K562 (cell line): Measurements from ENCODE around the gene EDEM2.

Experiments used
- CTCF ChIP-seq, 3 experiments: IDR thresholded peaks in 2 of 3; conservative IDR thresholded peaks in 1 of 3; 2 replicates each; pipeline ENCODE4 v1.5.1; 2011 to 2012; ENCODE audit warnings: low read length in 3 of 3, mild to moderate bottlenecking in 3 of 3, control low read depth in 2 of 3, improper control_type of control experiment in 1 of 3, inconsistent platforms in 1 of 3, low read depth in 1 of 3, mixed read lengths in 1 of 3, moderate library complexity in 1 of 3; ENCODE audit not compliant: insufficient read depth in 2 of 3
- EP300 ChIP-seq: IDR thresholded peaks from 2 replicates; pipeline ENCODE4 v1.6.1; 2012; ENCODE audit warnings: low read length, improper control_type of control experiment
- EWSR1 ChIP-seq: fragments of 450-650 bp; IDR thresholded peaks from 2 replicates; pipeline ENCODE4 v1.6.1; 2018; ENCODE audit warnings: borderline replicate concordance, mild to moderate bottlenecking, low read depth, moderate library complexity; ENCODE audit not compliant: partially characterized antibody
- MNT ChIP-seq, 2 experiments: fragments of 450-650 bp; conservative IDR thresholded peaks; 2 replicates each; pipeline ENCODE4 v1.6.1; 2017; ENCODE audit warnings: mild to moderate bottlenecking in 2 of 2, moderate library complexity in 2 of 2
- NELFE ChIP-seq: IDR thresholded peaks from 2 replicates; pipeline ENCODE4 v1.6.1; 2011; ENCODE audit warnings: mild to moderate bottlenecking; ENCODE audit not compliant: insufficient read depth, insufficient read length
- NR2C2 ChIP-seq, 2 experiments: fragments of 200-800 bp in 1 of 2; sonication (Bioruptor generic) in 1 of 2; sonication (generic) in 1 of 2; formaldehyde crosslinking in 1 of 2; IDR thresholded peaks; 2 replicates each; pipeline versions ENCODE4 v1.6.1 to v1.8.0; 2016 to 2022; ENCODE audit warnings: mild to moderate bottlenecking in 1 of 2, missing compliant biosample characterization in 1 of 2, missing genetic modification characterization in 1 of 2, missing genetic modification reagents in 1 of 2
- RFX5 ChIP-seq: IDR thresholded peaks from 2 replicates; pipeline ENCODE4 v1.6.1; 2011; ENCODE audit warnings: low read depth, mild to moderate bottlenecking, improper control_type of control experiment, low read length
- TAF15 ChIP-seq: fragments of 200-400 bp; formaldehyde crosslinking; IDR thresholded peaks from 2 replicates; pipeline ENCODE4 v1.6.1; 2017; ENCODE audit warnings: mild to moderate bottlenecking, low read depth, low read length, moderate library complexity
- TARDBP ChIP-seq: fragments of 450-650 bp; IDR thresholded peaks from 2 replicates; pipeline ENCODE4 v1.6.1; 2016
- TCF7 ChIP-seq: sonication (generic); IDR thresholded peaks from 2 replicates; pipeline ENCODE4 v1.6.1; 2016; ENCODE audit warnings: antibody characterized with exemption, borderline replicate concordance
- ZNF512 ChIP-seq: IDR thresholded peaks from 2 replicates; pipeline ENCODE4 v1.6.1; 2016; ENCODE audit warnings: missing genetic modification characterization, missing compliant biosample characterization
- TF ChIP-seq, protein P1 (sequence below): fragments of 200-800 bp; sonication (Bioruptor generic); IDR thresholded peaks from 2 replicates; pipeline ENCODE4 v1.6.1; 2016; ENCODE audit warnings: missing genetic modification characterization, missing compliant biosample characterization

DNA sequence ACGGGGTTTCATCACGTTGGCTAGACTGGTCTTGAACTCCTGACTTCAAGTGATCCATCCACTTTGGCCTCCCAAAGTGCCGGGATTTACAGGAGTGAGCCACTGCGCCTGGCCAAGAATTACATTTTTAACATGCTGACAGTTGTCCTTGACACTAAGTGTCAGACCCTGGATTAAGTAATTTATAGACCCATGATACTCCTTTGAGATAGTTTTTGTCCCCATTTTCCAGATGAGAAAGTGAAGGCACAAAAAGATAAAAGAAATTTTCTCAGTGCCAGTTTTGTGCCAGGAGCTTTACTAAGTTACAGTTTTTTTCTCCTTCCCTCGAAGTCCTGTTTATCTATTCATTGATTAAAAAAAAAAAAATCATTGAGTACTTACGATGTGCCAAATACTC lies 9.8 kb upstream of the EDEM2 start:
- TF ChIP-seq NELFE (no peak), EP300 (no peak), EWSR1 (no peak), ZNF512 (no peak), NR2C2 (CRISPR knock-in tag; IDR thresholded peaks at IDR 0.05) (no peak), NR2C2 (tag; IDR thresholded peaks at IDR 0.05) (no peak), CTCF (IDR thresholded peaks at IDR 0.05 in 2 of 3, conservative IDR thresholded peaks at IDR 0.05 in 1 of 3; ENCODE audit: insufficient read depth in 2 of 3, low read depth in 1 of 3, low read length in 3 of 3) (no peak), TCF7 (no peak), TARDBP (no peak), MNT (conservative IDR thresholded peaks at IDR 0.05) (no peak), TAF15 (no peak), RFX5 (no peak)
- TF ChIP-seq, protein P1, sequence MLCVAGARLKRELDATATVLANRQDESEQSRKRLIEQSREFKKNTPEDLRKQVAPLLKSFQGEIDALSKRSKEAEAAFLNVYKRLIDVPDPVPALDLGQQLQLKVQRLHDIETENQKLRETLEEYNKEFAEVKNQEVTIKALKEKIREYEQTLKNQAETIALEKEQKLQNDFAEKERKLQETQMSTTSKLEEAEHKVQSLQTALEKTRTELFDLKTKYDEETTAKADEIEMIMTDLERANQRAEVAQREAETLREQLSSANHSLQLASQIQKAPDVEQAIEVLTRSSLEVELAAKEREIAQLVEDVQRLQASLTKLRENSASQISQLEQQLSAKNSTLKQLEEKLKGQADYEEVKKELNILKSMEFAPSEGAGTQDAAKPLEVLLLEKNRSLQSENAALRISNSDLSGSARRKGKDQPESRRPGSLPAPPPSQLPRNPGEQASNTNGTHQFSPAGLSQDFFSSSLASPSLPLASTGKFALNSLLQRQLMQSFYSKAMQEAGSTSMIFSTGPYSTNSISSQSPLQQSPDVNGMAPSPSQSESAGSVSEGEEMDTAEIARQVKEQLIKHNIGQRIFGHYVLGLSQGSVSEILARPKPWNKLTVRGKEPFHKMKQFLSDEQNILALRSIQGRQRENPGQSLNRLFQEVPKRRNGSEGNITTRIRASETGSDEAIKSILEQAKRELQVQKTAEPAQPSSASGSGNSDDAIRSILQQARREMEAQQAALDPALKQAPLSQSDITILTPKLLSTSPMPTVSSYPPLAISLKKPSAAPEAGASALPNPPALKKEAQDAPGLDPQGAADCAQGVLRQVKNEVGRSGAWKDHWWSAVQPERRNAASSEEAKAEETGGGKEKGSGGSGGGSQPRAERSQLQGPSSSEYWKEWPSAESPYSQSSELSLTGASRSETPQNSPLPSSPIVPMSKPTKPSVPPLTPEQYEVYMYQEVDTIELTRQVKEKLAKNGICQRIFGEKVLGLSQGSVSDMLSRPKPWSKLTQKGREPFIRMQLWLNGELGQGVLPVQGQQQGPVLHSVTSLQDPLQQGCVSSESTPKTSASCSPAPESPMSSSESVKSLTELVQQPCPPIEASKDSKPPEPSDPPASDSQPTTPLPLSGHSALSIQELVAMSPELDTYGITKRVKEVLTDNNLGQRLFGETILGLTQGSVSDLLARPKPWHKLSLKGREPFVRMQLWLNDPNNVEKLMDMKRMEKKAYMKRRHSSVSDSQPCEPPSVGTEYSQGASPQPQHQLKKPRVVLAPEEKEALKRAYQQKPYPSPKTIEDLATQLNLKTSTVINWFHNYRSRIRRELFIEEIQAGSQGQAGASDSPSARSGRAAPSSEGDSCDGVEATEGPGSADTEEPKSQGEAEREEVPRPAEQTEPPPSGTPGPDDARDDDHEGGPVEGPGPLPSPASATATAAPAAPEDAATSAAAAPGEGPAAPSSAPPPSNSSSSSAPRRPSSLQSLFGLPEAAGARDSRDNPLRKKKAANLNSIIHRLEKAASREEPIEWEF (CRISPR knock-in tag), result no peak
